SK-N-SH (cell line): Measurements from ENCODE around the gene ACSF3. TPM values are rescaled to one million over a fixed set of nuclear protein-coding genes. Genes with fewer than 3 reads are reported as not detected.

ENCODE experiments used
- CTCF ChIA-PET: fragments of 300-600, 350-600 bp; formaldehyde crosslinking; extraction: SDS; loops from one replicate; lab custom pipeline; 2021; lab: Yijun Ruan, JAX
- POLR2A ChIA-PET: fragments of 350-600 bp; sonication (Branson Sonifier 250); formaldehyde crosslinking; extraction: SDS; loops from one replicate; lab custom pipeline; 2020; ENCODE audit warnings: antibody characterized with exemption, inconsistent platforms; lab: Yijun Ruan, JAX
- DNase-seq: peaks from one replicate; pipeline ENCODE4 v3.0.0; 2012
- H2AFZ ChIP-seq: fragments of 200-600 bp; sonication (generic); 2 replicates; pipeline ENCODE4 v1.8.1; 2016; ENCODE audit warnings: antibody characterized with exemption, mild to moderate bottlenecking, low read depth
- H3F3A ChIP-seq: fragments of 200-600 bp; sonication (generic); replicated peaks from 2 replicates; pipeline ENCODE3; 2016; ENCODE audit warnings: antibody characterized with exemption, mild to moderate bottlenecking; ENCODE audit not compliant: insufficient read depth
- H3K27ac ChIP-seq, 2 experiments: fragments of 200-500 bp in 1 of 2; fragments of 200-600 bp in 1 of 2; sonication (Bioruptor generic) in 1 of 2; sonication (generic), shearing (Covaris generic) in 1 of 2; 2 replicates each; pipeline versions ENCODE4 v1.5.1 to v1.6.1; 2014 to 2016; ENCODE audit warnings: low read depth in 2 of 2, inconsistent platforms in 1 of 2, low read length in 1 of 2, mild to moderate bottlenecking in 1 of 2, mixed read lengths in 1 of 2
- H3K27me3 ChIP-seq: fragments of 200-600 bp; sonication (generic), shearing (Covaris generic); 2 replicates; pipeline ENCODE4 v1.6.1; 2016; ENCODE audit warnings: mixed run types; ENCODE audit not compliant: insufficient read depth
- H3K36me3 ChIP-seq, 2 experiments: fragments of 200-500 bp in 1 of 2; fragments of 200-600 bp in 1 of 2; sonication (Bioruptor generic) in 1 of 2; sonication (generic) in 1 of 2; replicated peaks in 1 of 2; 2 replicates each; pipeline versions ENCODE3 to v1.5.1; 2014 to 2016; ENCODE audit warnings: low read length in 1 of 2, mild to moderate bottlenecking in 1 of 2; ENCODE audit not compliant: insufficient read depth in 2 of 2, control insufficient read depth in 1 of 2
- H3K4me1 ChIP-seq, 2 experiments: fragments of 200-500 bp in 1 of 2; fragments of 200-600 bp in 1 of 2; sonication (Bioruptor generic) in 1 of 2; sonication (generic), shearing (Covaris generic) in 1 of 2; 2 replicates each; pipeline versions ENCODE4 v1.5.1 to v1.6.1; 2014 to 2016; ENCODE audit warnings: low read depth in 1 of 2, low read length in 1 of 2, mixed run types in 1 of 2; ENCODE audit not compliant: insufficient read depth in 2 of 2, control insufficient read depth in 1 of 2
- H3K4me2 ChIP-seq: fragments of 200-600 bp; sonication (generic), shearing (Covaris generic); 2 replicates; pipeline ENCODE4 v1.6.1; 2017; ENCODE audit warnings: mixed run types
- H3K4me3 ChIP-seq, 2 experiments: fragments of 200-500 bp in 1 of 2; fragments of 200-600 bp in 1 of 2; sonication (Bioruptor generic) in 1 of 2; sonication (generic), shearing (Covaris generic) in 1 of 2; 2 replicates each; pipeline versions ENCODE4 v1.5.1 to v1.8.1; 2014 to 2016; ENCODE audit warnings: low read depth in 2 of 2, inconsistent platforms in 1 of 2, low read length in 1 of 2, mild to moderate bottlenecking in 1 of 2, mixed read lengths in 1 of 2, moderate library complexity in 1 of 2
- H3K79me2 ChIP-seq: fragments of 200-600 bp; sonication (generic); 2 replicates; pipeline ENCODE4 v1.8.1; 2017; ENCODE audit warnings: mild to moderate bottlenecking; ENCODE audit not compliant: insufficient read depth
- H3K9ac ChIP-seq: fragments of 200-600 bp; sonication (generic); 2 replicates; pipeline ENCODE4 v1.6.1; 2017; ENCODE audit warnings: mixed run types
- H3K9me2 ChIP-seq: fragments of 200-600 bp; sonication (generic); 2 replicates; pipeline ENCODE4 v1.6.1; 2017; ENCODE audit warnings: mixed run types
- H3K9me3 ChIP-seq: fragments of 200-600 bp; sonication (generic); 2 replicates; pipeline ENCODE4 v1.6.1; 2017; ENCODE audit warnings: mixed run types, mild to moderate bottlenecking, moderate library complexity
- H4K20me1 ChIP-seq: fragments of 200-600 bp; sonication (generic); 2 replicates; pipeline ENCODE4 v1.6.1; 2017; ENCODE audit warnings: mild to moderate bottlenecking, mixed run types; ENCODE audit not compliant: insufficient read depth
- GABPA ChIP-seq: IDR thresholded peaks from 2 replicates; pipeline ENCODE4 v1.4.0; 2012; ENCODE audit warnings: low read depth, mild to moderate bottlenecking
- MXI1 ChIP-seq: IDR thresholded peaks from 2 replicates; pipeline ENCODE4 v1.6.1; 2012; ENCODE audit warnings: mild to moderate bottlenecking, low read depth, low read length, improper control_type of control experiment
- NFIC ChIP-seq: IDR thresholded peaks from 2 replicates; pipeline ENCODE4 v1.4.0; 2012; ENCODE audit warnings: borderline replicate concordance
- NRF1 ChIP-seq: IDR thresholded peaks from 2 replicates; pipeline ENCODE4 v1.6.1; 2012; ENCODE audit warnings: low read depth, mild to moderate bottlenecking, low read length
- POLR2AphosphoS5 ChIP-seq: IDR thresholded peaks from 2 replicates; pipeline ENCODE4 v1.6.1; 2012; ENCODE audit warnings: low read depth, low read length
- RCOR1 ChIP-seq: fragments of 150-350 bp; IDR thresholded peaks from 2 replicates; pipeline ENCODE4 v1.6.1; 2017; ENCODE audit warnings: antibody characterized with exemption, low read length
- REST ChIP-seq: IDR thresholded peaks from 2 replicates; pipeline ENCODE4 v1.6.1; 2012; ENCODE audit warnings: mild to moderate bottlenecking, low read depth, low read length, moderate library complexity
- RFX5 ChIP-seq: IDR thresholded peaks from 2 replicates; pipeline ENCODE4 v1.6.1; 2012; ENCODE audit warnings: mild to moderate bottlenecking, improper control_type of control experiment, low read length
- RXRA ChIP-seq: IDR thresholded peaks from 2 replicates; pipeline ENCODE4 v1.4.0; 2012; ENCODE audit warnings: low read depth, mild to moderate bottlenecking, borderline replicate concordance
- TAF1 ChIP-seq: IDR thresholded peaks from 2 replicates; pipeline ENCODE4 v1.6.1; 2012; ENCODE audit warnings: low read depth, mild to moderate bottlenecking, low read length, moderate library complexity, borderline replicate concordance
- USF2 ChIP-seq: fragments of 150-350 bp; IDR thresholded peaks from 2 replicates; pipeline ENCODE4 v1.6.1; 2017; ENCODE audit warnings: antibody characterized with exemption, low read length, low read depth, borderline replicate concordance
- WGBS: methylation state at CpG from one replicate; pipeline ENCODE4 v1.1.6; 2017; ENCODE audit warnings: low lambda C conversion rate; 5-methylcytosine and 5-hydroxymethylcytosine counted together
- polyA plus RNA-seq, 3 experiments: library from polyadenylated mRNA; depleted of rRNA; stranded (reverse); fragments of >200 nt; gene quantifications; 2 replicates each; pipeline ENCODE4 v1.2.3, GENCODE V29; 2012
- TF ChIP-seq, protein P1 (sequence below): IDR thresholded peaks from 2 replicates; pipeline ENCODE4; 2012

The ACSF3 gene
- polyA plus RNA-seq, 1 of the 3 experiments (the other 2 are of a cell fraction), result 18.8 TPM

DNA sequence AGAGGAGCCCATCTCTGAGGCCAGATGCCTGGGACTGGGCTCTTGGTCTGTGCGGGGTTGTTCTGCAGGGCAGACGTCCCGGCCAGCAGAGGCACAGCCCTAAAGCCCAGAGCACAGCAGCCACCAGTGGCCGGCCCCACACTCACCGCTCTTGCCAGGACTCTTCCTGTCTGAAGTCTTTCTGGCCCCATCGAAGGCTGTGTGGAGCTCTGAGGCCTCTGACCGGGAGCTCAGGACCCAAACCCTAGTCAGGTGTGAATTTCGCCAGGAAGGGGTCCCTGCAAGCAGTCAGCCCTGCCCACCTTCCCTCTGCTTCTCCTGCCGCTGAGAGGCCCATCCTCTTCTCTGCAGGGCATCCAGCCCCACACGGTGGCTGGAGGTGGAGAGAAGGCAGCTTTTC lies 10.7 kb downstream of the ACSF3 start:
- DNase-seq, result no peak
- Histone ChIP-seq H3K27ac (no peak overlapping the region), H3K4me1 (no peaks in the 10 kb centered on the region), H3K9ac (no peak overlapping the region), H3K79me2 (peaks cover 2% of the 10 kb centered on the region; the same call in 1 of the 2 replicates)
- WGBS, result 96% methylated on average over 3 of the region's 10 CpGs
- CTCF ChIA-PET, result interaction anchor here (1.2 kb wide), 1 partner anchor 10 kb away, joined by 4 read pairs; the partner anchor contains the start of gene ACSF3
- TF ChIP-seq USF2 (no peak), NFIC (no peak), RFX5 (no peak), MXI1 (no peak), REST (no peak), RCOR1 (no peak), RXRA (no peak)
- TF ChIP-seq, all 33 proteins: peak for 0
- Histone ChIP-seq H4K20me1 (no peaks in the 10 kb centered on the region), H3K4me3 (no peak overlapping the region), H3K9me3 (no peaks in the 10 kb centered on the region), H3F3A (no peaks in the 10 kb centered on the region), H3K36me3 (peaks cover 0 to 53% of the 10 kb centered on the region in 2 experiments), H2AFZ (no peak overlapping the region), H3K27me3 (no peaks in the 10 kb centered on the region), H3K4me2 (no peak overlapping the region), H3K9me2 (no peaks in the 10 kb centered on the region)
- POLR2A ChIA-PET, result no interaction called here

DNA sequence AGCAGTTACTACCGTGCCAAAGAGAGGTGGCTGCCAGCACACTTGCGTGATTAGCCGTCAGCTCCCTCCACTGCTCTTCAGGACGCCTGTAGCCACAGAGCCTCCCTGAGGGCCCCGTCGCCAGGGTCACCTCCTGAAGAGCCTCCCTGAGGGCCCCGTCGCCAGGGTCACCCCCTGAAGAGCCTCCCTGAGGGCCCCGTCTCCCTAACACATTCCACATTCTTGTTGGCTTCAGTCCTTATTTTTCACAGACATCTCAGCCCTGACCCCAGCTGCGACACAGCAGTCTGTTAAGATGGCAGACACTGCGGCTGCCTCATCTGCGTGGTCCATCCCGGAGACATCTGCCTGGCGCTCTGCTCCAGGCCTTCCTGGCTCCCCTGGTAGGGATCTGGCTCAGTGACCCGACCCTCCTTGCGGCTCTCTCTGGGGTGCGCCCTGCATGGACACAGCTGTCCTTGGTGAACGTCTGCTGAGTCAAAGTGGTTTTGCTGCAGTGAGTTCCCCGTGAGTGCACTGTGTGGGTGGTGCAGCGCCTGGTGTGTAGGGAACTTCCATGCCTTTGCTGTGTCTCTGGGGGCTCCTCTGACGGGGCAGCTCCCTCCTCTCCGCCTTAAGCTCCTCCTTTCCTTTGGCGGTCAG lies 11.4 kb downstream of the ACSF3 start:
- DNase-seq, result no peak
- POLR2A ChIA-PET, result no interaction called here
- H3K9me3 ChIP-seq, result no peaks in the 10 kb centered on the region
- no peaks in the 10 kb centered on the region for H3K9me2 ChIP-seq
- peaks cover 0 to 53% of the 10 kb centered on the region in 2 experiments for H3K36me3 ChIP-seq
- H4K20me1 ChIP-seq, result no peaks in the 10 kb centered on the region
- H3K27ac ChIP-seq, result no peak overlapping the region
- no peaks in the 10 kb centered on the region for H3K79me2 ChIP-seq
- no peak overlapping the region for H3K4me2 ChIP-seq
- H3K4me3 ChIP-seq, result no peak overlapping the region
- H3K9ac ChIP-seq, result no peak overlapping the region
- CTCF ChIA-PET, result interaction anchor here (1.2 kb wide), 1 partner anchor 11 kb away, joined by 4 read pairs; the partner anchor contains the start of gene ACSF3
- TF ChIP-seq NRF1, result no peak
- no peak for TF ChIP-seq POLR2AphosphoS5
- TF ChIP-seq, protein P1, sequence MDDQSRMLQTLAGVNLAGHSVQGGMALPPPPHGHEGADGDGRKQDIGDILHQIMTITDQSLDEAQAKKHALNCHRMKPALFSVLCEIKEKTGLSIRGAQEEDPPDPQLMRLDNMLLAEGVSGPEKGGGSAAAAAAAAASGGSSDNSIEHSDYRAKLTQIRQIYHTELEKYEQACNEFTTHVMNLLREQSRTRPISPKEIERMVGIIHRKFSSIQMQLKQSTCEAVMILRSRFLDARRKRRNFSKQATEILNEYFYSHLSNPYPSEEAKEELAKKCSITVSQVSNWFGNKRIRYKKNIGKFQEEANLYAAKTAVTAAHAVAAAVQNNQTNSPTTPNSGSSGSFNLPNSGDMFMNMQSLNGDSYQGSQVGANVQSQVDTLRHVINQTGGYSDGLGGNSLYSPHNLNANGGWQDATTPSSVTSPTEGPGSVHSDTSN, result no peak
- TF ChIP-seq TAF1, result no peak
- no peak for TF ChIP-seq GABPA
- no peaks in the 10 kb centered on the region for H3K4me1 ChIP-seq
- no peaks in the 10 kb centered on the region for H3K27me3 ChIP-seq
- 86% methylated on average over 18 of the region's 23 CpGs for WGBS
- H3F3A ChIP-seq, result no peaks in the 10 kb centered on the region
- no peak overlapping the region for H2AFZ ChIP-seq
